ENCODE data around the gene NCOA7. TPM values are rescaled to one million over a fixed set of nuclear protein-coding genes. Genes with fewer than 3 reads are reported as not detected.

The NCOA7 gene
- total RNA-seq, 1 experiment from 2014 or later: 51.0 TPM

GRCh38 chr6:125792172-125792571 is 1.4 kb downstream of the NCOA7 start:
- POLR2A ChIA-PET (ENCODE audit: unreplicated experiment): interaction anchor here (0.7 kb wide), 1 partner anchor 154 kb away, joined by 3 read pairs; no protein-coding TSS in a partner anchor

GRCh38 chr6:125792680-125793079 is 1.9 kb downstream of the NCOA7 start:
- peaks cover 15% of the 10 kb centered on the region; the same call in 1 of the 2 replicates for H3K36me3 ChIP-seq (ENCODE audit: low read depth)
- BruUV-seq (replicated peaks): no TSS peak
- H3K4me1 ChIP-seq (replicated peaks; ENCODE audit: insufficient read depth): peaks cover 63% of the 10 kb centered on the region
- no peak overlapping the region for H2AFZ ChIP-seq
- DNase-seq: no peak
- no peaks in the 10 kb centered on the region for H3K9me2 ChIP-seq (ENCODE audit: insufficient read depth)
- peak overlapping the region; percentile 91 for H3K4me2 ChIP-seq
- peaks cover 64% of the 10 kb centered on the region for H3K79me2 ChIP-seq (ENCODE audit: low read depth)
- no peaks in the 10 kb centered on the region for H3K27me3 ChIP-seq (ENCODE audit: insufficient read depth, low read depth)
- no peak overlapping the region for H3K27ac ChIP-seq
- H3F3A ChIP-seq (ENCODE audit: insufficient read depth, low read depth): peaks cover 35% of the 10 kb centered on the region
- H4K20me1 ChIP-seq (ENCODE audit: insufficient read depth): no peaks in the 10 kb centered on the region
- ChIA-PET CTCF (no interaction called here), POLR2A (ENCODE audit: unreplicated experiment) (interaction anchor here (0.6 kb wide), 1 partner anchor 11 kb away, joined by 3 read pairs; no protein-coding TSS in a partner anchor)
- intact Hi-C loops (cut with micrococcal nuclease; ENCODE audit: unreplicated experiment): no loop called here
- H3K9me3 ChIP-seq (ENCODE audit: insufficient read depth, low read depth): peaks cover 5% of the 10 kb centered on the region; the same call in 1 of the 2 replicates
- peak overlapping the region; percentile 75; the same call in 1 of the 2 replicates for H3K4me3 ChIP-seq
- TF ChIP-seq EZH2 (IDR thresholded peaks at IDR 0.05; ENCODE audit: low read depth) (no peak), CTCF (conservative IDR thresholded peaks at IDR 0.05) (no peak)

More at GRCh38 chr6:125792172-125792571, 1.4 kb downstream of the NCOA7 start:
- Histone ChIP-seq H3K4me1 (replicated peaks; ENCODE audit: insufficient read depth) (peaks cover 58% of the 10 kb centered on the region), H2AFZ (no peak overlapping the region), H4K20me1 (ENCODE audit: insufficient read depth) (no peaks in the 10 kb centered on the region), H3K79me2 (ENCODE audit: low read depth) (peaks cover 62% of the 10 kb centered on the region), H3F3A (ENCODE audit: insufficient read depth, low read depth) (peaks cover 35% of the 10 kb centered on the region), H3K27ac (no peak overlapping the region), H3K4me2 (peak overlapping the region; percentile 91), H3K36me3 (ENCODE audit: low read depth) (peaks cover 10% of the 10 kb centered on the region; the same call in 1 of the 2 replicates), H3K27me3 (ENCODE audit: insufficient read depth, low read depth) (no peaks in the 10 kb centered on the region), H3K9me2 (ENCODE audit: insufficient read depth) (no peaks in the 10 kb centered on the region), H3K4me3 (peak overlapping the region; percentile 75), H3K9me3 (ENCODE audit: insufficient read depth, low read depth) (peaks cover 5% of the 10 kb centered on the region; the same call in 1 of the 2 replicates)
- no peak for DNase-seq
- no TSS peak for BruUV-seq (replicated peaks)
- intact Hi-C loops (cut with micrococcal nuclease; ENCODE audit: unreplicated experiment): no loop called here
- CTCF ChIA-PET: interaction anchor here (0.5 to 1.1 kb wide), 3 partner anchors 11 to 164 kb away, joined by 3 to 5 read pairs (median 3); partner anchors contain the start of gene HINT3
- TF ChIP-seq EZH2 (IDR thresholded peaks at IDR 0.05; ENCODE audit: low read depth) (no peak), CTCF (conservative IDR thresholded peaks at IDR 0.05) (no peak)

- Histone ChIP-seq H3K4me2 (peak overlapping the region; percentile 91), H3F3A (ENCODE audit: insufficient read depth, low read depth) (peaks cover 35% of the 10 kb centered on the region), H3K79me2 (ENCODE audit: low read depth) (peaks cover 64% of the 10 kb centered on the region), H3K9me3 (ENCODE audit: insufficient read depth, low read depth) (peaks cover 5% of the 10 kb centered on the region; the same call in 1 of the 2 replicates), H3K36me3 (ENCODE audit: low read depth) (peaks cover 16% of the 10 kb centered on the region; the same call in 1 of the 2 replicates), H3K27me3 (ENCODE audit: insufficient read depth, low read depth) (no peaks in the 10 kb centered on the region), H4K20me1 (ENCODE audit: insufficient read depth) (no peaks in the 10 kb centered on the region), H3K27ac (no peak overlapping the region), H3K4me3 (0 out of 2 replicates have a peak overlapping the region, but pooled peaks have one; percentile 26), H2AFZ (no peak overlapping the region), H3K4me1 (replicated peaks; ENCODE audit: insufficient read depth) (peaks cover 69% of the 10 kb centered on the region), H3K9me2 (ENCODE audit: insufficient read depth) (no peaks in the 10 kb centered on the region)
- CTCF ChIA-PET: no interaction called here
- TF ChIP-seq EZH2 (IDR thresholded peaks at IDR 0.05; ENCODE audit: low read depth) (no peak), CTCF (conservative IDR thresholded peaks at IDR 0.05) (no peak)
- intact Hi-C loops (cut with micrococcal nuclease; ENCODE audit: unreplicated experiment): no loop called here
- BruUV-seq (replicated peaks): no TSS peak
- POLR2A ChIA-PET (ENCODE audit: unreplicated experiment): interaction anchor here (0.6 kb wide), 1 partner anchor 12 kb away, joined by 3 read pairs; no protein-coding TSS in a partner anchor
- no peak for DNase-seq
Observed at GRCh38 chr6:125793280-125793679, 2.5 kb downstream of the NCOA7 start.

Data from PC-9 (cell line).